Keratinocyte (primary cell): ENCODE measurements around the gene RETREG1. TPM values are rescaled to one million over a fixed set of nuclear protein-coding genes. Genes with fewer than 3 reads are reported as not detected.

Experiments used
- DNase-seq: peaks from one replicate; pipeline ENCODE4 v3.0.0-alpha.2; 2011; ENCODE audit warnings: low read depth, missing footprints, low spot score
- FAIRE-seq: peaks from 2 replicates; lab custom pipeline; 2011; peaks lifted over from hg19 to GRCh38; lab: Jason Lieb, UNC
- H2AFZ ChIP-seq: 2 replicates; pipeline ENCODE4 v1.6.0; 2012; ENCODE audit warnings: low read length, control low read depth, inconsistent platforms; ENCODE audit not compliant: control insufficient read depth
- H3K27ac ChIP-seq: 2 replicates; pipeline ENCODE4 v1.5.1; 2011; ENCODE audit warnings: low read length; ENCODE audit not compliant: control insufficient read depth, insufficient read depth
- H3K27me3 ChIP-seq: 3 replicates; pipeline ENCODE4 v1.6.0; 2011; ENCODE audit warnings: low read length; ENCODE audit not compliant: control insufficient read depth, insufficient read depth; ENCODE audit errors: extremely low read depth
- H3K36me3 ChIP-seq, 2 experiments: 2 replicates in 1 of 2; 3 replicates in 1 of 2; pipeline ENCODE4 v1.5.1; 2011; ENCODE audit warnings: low read length in 2 of 2, mild to moderate bottlenecking in 1 of 2; ENCODE audit not compliant: control insufficient read depth in 2 of 2, insufficient read depth in 2 of 2; ENCODE audit errors: extremely low read depth in 1 of 2
- H3K4me1 ChIP-seq: 3 replicates; pipeline ENCODE4 v1.5.1; 2011; ENCODE audit warnings: low read length; ENCODE audit not compliant: control insufficient read depth, insufficient read depth; ENCODE audit errors: extremely low read depth
- H3K4me2 ChIP-seq: 3 replicates; pipeline ENCODE4 v1.6.0; 2011; ENCODE audit warnings: low read depth, low read length; ENCODE audit not compliant: control insufficient read depth, insufficient read depth; ENCODE audit errors: extremely low read depth
- H3K4me3 ChIP-seq, 3 experiments: fragments of 200-600 bp in 1 of 3; sonication (generic) in 1 of 3; 2 replicates in 2 of 3; 3 replicates in 1 of 3; pipeline ENCODE4 v1.5.1; 2011 to 2016; ENCODE audit warnings: low read length in 3 of 3, mild to moderate bottlenecking in 3 of 3, control low read depth in 2 of 3, inconsistent platforms in 1 of 3, low read depth in 1 of 3, mixed read lengths in 1 of 3, mixed run types in 1 of 3, moderate library complexity in 1 of 3; ENCODE audit not compliant: control insufficient read depth in 2 of 3, insufficient read depth in 2 of 3; ENCODE audit errors: extremely low read depth in 1 of 3
- H3K79me2 ChIP-seq: 2 replicates; pipeline ENCODE4 v1.6.0; 2012; ENCODE audit warnings: low read length; ENCODE audit not compliant: control insufficient read depth, insufficient read depth
- H3K9ac ChIP-seq: 3 replicates; pipeline ENCODE4 v1.6.0; 2011; ENCODE audit warnings: low read length; ENCODE audit not compliant: control insufficient read depth, insufficient read depth; ENCODE audit errors: extremely low read depth
- H3K9me1 ChIP-seq: 3 replicates; pipeline ENCODE4 v1.6.0; 2011; ENCODE audit warnings: low read length; ENCODE audit not compliant: control insufficient read depth, insufficient read depth; ENCODE audit errors: extremely low read depth
- H3K9me3 ChIP-seq: 2 replicates; pipeline ENCODE4 v1.5.1; 2012; ENCODE audit warnings: low read depth, low read length; ENCODE audit not compliant: control insufficient read depth
- H4K20me1 ChIP-seq: 3 replicates; pipeline ENCODE4 v1.6.0; 2011; ENCODE audit warnings: low read length; ENCODE audit not compliant: control insufficient read depth, insufficient read depth; ENCODE audit errors: extremely low read depth
- EZH2 ChIP-seq: IDR thresholded peaks from one replicate; pipeline ENCODE4 v1.6.1; 2012; ENCODE audit warnings: inconsistent platforms, mild to moderate bottlenecking, low read length, moderate library complexity
- dilution Hi-C: fragments of 300-500 bp; cut with MboI; formaldehyde crosslinking; loops from one replicate; pipeline ENCODE4 v1.7.0; 2020; ENCODE audit warnings: low sequenced_read_pairs; ENCODE audit not compliant: extremely low pct_ligation_motif_present
- polyA plus RNA-seq, 5 experiments: library from polyadenylated mRNA; depleted of rRNA in 3 of 5; stranded (reverse) in 3 of 5; stranded (forward) in 1 of 5; unstranded in 1 of 5; fragments of >200 nt; gene quantifications; 1 replicate in 1 of 5; 2 replicates in 3 of 5; 3 replicates in 1 of 5; pipeline versions ENCODE4 v1.2.1 to v1.2.3, GENCODE V29; 2011 to 2012; ENCODE audit warnings: missing spikeins in 2 of 5, low read depth in 1 of 5, low replicate concordance in 1 of 5
- TF ChIP-seq, protein P1 (sequence below), 3 experiments: IDR thresholded peaks in 1 of 3; conservative IDR thresholded peaks in 1 of 3; optimal IDR thresholded peaks in 1 of 3; 2 replicates in 2 of 3; 3 replicates in 1 of 3; pipeline versions ENCODE3 to v1.5.1; 2011; ENCODE audit warnings: low read length in 3 of 3, mild to moderate bottlenecking in 3 of 3, moderate library complexity in 2 of 3, control low read depth in 1 of 3, inconsistent platforms in 1 of 3; ENCODE audit not compliant: insufficient read depth in 2 of 3; ENCODE audit errors: extremely low read depth in 1 of 3

The RETREG1 gene
- polyA plus RNA-seq, 1 donor (not counting 4 experiments of a cell fraction or from before 2014, with no cell fraction given): 7.4 TPM

DNA sequence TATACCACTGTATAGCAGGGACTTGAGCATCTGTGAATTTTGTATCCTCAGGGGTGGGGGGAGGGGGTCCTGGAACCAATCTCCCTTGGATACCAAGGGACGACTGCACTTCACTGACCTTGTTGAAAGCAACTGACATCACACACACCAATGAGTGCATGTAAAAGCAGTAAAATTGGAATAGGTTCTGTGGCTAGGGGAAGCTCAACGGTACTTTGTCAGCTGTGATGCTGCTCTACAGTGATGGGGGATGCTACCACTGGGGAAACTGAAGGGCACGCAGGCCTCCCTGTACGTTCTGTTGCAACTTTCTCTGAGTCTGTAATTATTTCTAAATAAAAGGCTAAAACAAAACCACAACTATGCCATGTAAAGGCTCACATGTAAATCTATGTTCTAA, 47.0 kb upstream of the RETREG1 start:
- Histone ChIP-seq H3K4me3 (no peak overlapping the region), H3K9me1 (no peaks in the 10 kb centered on the region), H2AFZ (no peak overlapping the region), H3K9me3 (no peaks in the 10 kb centered on the region), H3K4me2 (no peak overlapping the region), H3K9ac (no peak overlapping the region), H3K27me3 (no peaks in the 10 kb centered on the region), H4K20me1 (no peaks in the 10 kb centered on the region), H3K36me3 (peaks cover 26 to 33% of the 10 kb centered on the region in 2 experiments), H3K27ac (no peak overlapping the region), H3K79me2 (no peaks in the 10 kb centered on the region), H3K4me1 (no peaks in the 10 kb centered on the region)
- DNase-seq (no peak), FAIRE-seq (no peak)
- TF ChIP-seq, protein P1, sequence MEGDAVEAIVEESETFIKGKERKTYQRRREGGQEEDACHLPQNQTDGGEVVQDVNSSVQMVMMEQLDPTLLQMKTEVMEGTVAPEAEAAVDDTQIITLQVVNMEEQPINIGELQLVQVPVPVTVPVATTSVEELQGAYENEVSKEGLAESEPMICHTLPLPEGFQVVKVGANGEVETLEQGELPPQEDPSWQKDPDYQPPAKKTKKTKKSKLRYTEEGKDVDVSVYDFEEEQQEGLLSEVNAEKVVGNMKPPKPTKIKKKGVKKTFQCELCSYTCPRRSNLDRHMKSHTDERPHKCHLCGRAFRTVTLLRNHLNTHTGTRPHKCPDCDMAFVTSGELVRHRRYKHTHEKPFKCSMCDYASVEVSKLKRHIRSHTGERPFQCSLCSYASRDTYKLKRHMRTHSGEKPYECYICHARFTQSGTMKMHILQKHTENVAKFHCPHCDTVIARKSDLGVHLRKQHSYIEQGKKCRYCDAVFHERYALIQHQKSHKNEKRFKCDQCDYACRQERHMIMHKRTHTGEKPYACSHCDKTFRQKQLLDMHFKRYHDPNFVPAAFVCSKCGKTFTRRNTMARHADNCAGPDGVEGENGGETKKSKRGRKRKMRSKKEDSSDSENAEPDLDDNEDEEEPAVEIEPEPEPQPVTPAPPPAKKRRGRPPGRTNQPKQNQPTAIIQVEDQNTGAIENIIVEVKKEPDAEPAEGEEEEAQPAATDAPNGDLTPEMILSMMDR (optimal IDR thresholded peaks at IDR 0.05 in 1 of 3, IDR thresholded peaks at IDR 0.05 in 1 of 3, conservative IDR thresholded peaks at IDR 0.05 in 1 of 3; ENCODE audit: extremely low read depth in 1 of 3, insufficient read depth in 2 of 3, low read length in 3 of 3): no peak
- no peak for TF ChIP-seq EZH2
- dilution Hi-C loops: no loop called here

DNA sequence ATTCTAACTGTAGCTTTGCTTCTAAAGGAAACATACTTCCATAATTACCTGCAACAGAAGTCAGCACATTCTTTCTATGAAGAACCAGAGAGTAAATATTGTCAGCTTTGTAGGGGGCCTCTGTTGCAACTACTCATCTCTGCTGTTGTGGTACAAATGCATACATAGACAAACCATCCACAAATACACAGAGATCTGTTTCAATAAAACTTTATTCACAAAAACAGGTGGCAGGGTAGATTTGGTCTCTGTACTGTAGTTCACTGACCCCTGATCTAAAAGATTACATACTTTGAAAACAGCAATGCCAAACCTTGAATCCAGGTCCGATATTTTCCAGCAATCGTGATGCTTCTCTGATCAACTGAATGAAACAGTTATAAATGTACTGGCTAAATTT, 44.9 kb upstream of the RETREG1 start:
- no peaks in the 10 kb centered on the region for H3K27me3 ChIP-seq
- H3K9me3 ChIP-seq: no peaks in the 10 kb centered on the region
- dilution Hi-C loops: no loop called here
- peaks cover 16 to 19% of the 10 kb centered on the region in 2 experiments for H3K36me3 ChIP-seq
- no peaks in the 10 kb centered on the region for H4K20me1 ChIP-seq
- FAIRE-seq: no peak
- no peaks in the 10 kb centered on the region for H3K9me1 ChIP-seq
- no peaks in the 10 kb centered on the region for H3K79me2 ChIP-seq
- no peak overlapping the region for H3K27ac ChIP-seq
- H3K4me3 ChIP-seq: no peak overlapping the region
- no peak overlapping the region for H3K4me2 ChIP-seq
- TF ChIP-seq, protein P1 (optimal IDR thresholded peaks at IDR 0.05 in 1 of 3, IDR thresholded peaks at IDR 0.05 in 1 of 3, conservative IDR thresholded peaks at IDR 0.05 in 1 of 3; ENCODE audit: extremely low read depth in 1 of 3, insufficient read depth in 2 of 3, low read length in 3 of 3): no peak
- TF ChIP-seq EZH2: no peak
- DNase-seq: no peak
- H3K4me1 ChIP-seq: peaks cover under 1% of the 10 kb centered on the region
- H2AFZ ChIP-seq: no peak overlapping the region
- H3K9ac ChIP-seq: no peak overlapping the region
